Esophagus (tissue), 2 donors: Measurements from ENCODE around the gene PCBP3. TPM values are rescaled to one million over a fixed set of nuclear protein-coding genes. Genes with fewer than 3 reads are reported as not detected.

Experiments used
- H3K27ac ChIP-seq, 2 donors: one replicate each; pipeline ENCODE4 v1.5.1; 2013; ENCODE audit warnings: low read depth in 2 of 2, mild to moderate bottlenecking in 2 of 2, inconsistent platforms in 1 of 2, low read length in 1 of 2, moderate library complexity in 1 of 2
- H3K27me3 ChIP-seq, 2 donors: one replicate each; pipeline ENCODE4 v1.6.1; 2013; ENCODE audit warnings: low read length in 2 of 2, control low read depth in 1 of 2, mild to moderate bottlenecking in 1 of 2; ENCODE audit not compliant: insufficient read depth in 2 of 2, control insufficient read depth in 1 of 2
- H3K36me3 ChIP-seq, 2 donors: one replicate each; pipeline ENCODE4 v1.6.1; 2013; ENCODE audit warnings: low read length in 1 of 2; ENCODE audit not compliant: control insufficient read depth in 2 of 2, insufficient read depth in 2 of 2
- H3K4me1 ChIP-seq, 2 donors: one replicate each; pipeline ENCODE4 v1.6.1; 2013; ENCODE audit warnings: low read length in 1 of 2; ENCODE audit not compliant: control insufficient read depth in 2 of 2, insufficient read depth in 2 of 2
- H3K4me3 ChIP-seq, 2 donors: one replicate each; pipeline ENCODE4 v1.5.1; 2013; ENCODE audit warnings: low read length in 2 of 2, mild to moderate bottlenecking in 2 of 2, low read depth in 1 of 2, moderate library complexity in 1 of 2
- H3K9me3 ChIP-seq, 2 donors: one replicate each; pipeline ENCODE4 v1.6.1; 2013; ENCODE audit warnings: mild to moderate bottlenecking in 2 of 2, low read depth in 1 of 2, low read length in 1 of 2, moderate library complexity in 1 of 2; ENCODE audit not compliant: control insufficient read depth in 2 of 2, insufficient read depth in 1 of 2
- WGBS, 2 donors: extraction: QIAGEN DNeasy Blood & Tissue Kit; methylation state at CpG; one replicate each; pipeline ENCODE4 v1.1.7; 2013; 5-methylcytosine and 5-hydroxymethylcytosine counted together
- polyA plus RNA-seq, 2 donors: library from polyadenylated mRNA; stranded (reverse); fragments of 200-250 nt; gene quantifications; one replicate each; pipeline ENCODE4 v1.2.3, GENCODE V29; 2013
- donor health status: healthy with polysubstance abuse.
- donor health status: Bipolar disorder and iron deficiency.

Gene PCBP3
- polyA plus RNA-seq, 2 donors = 0.24 to 0.67 TPM

GRCh38 chr21:45918011-45918410 lies 274.5 kb downstream of the PCBP3 start:
- Histone ChIP-seq H3K27ac (no peak overlapping the region), H3K9me3 (peaks cover 0 to 2% of the 10 kb centered on the region in 2 donors), H3K4me1 (no peaks in the 10 kb centered on the region), H3K27me3 (no peaks in the 10 kb centered on the region), H3K4me3 (no peak overlapping the region), H3K36me3 (no peaks in the 10 kb centered on the region)
- WGBS, 2 donors = 91% methylated on average over 7 to 10 of the region's 11 CpGs

GRCh38 chr21:45918835-45919447 lies 275.4 kb downstream of the PCBP3 start:
- peaks cover 0 to 2% of the 10 kb centered on the region in 2 donors for H3K9me3 ChIP-seq
- H3K4me1 ChIP-seq = no peaks in the 10 kb centered on the region
- no peak overlapping the region for H3K27ac ChIP-seq
- no peaks in the 10 kb centered on the region for H3K27me3 ChIP-seq
- H3K4me3 ChIP-seq = no peak overlapping the region
- H3K36me3 ChIP-seq = no peaks in the 10 kb centered on the region
- WGBS, 2 donors = 67 to 71% methylated on average over 20 of the region's 20 CpGs

- Histone ChIP-seq H3K27me3 (no peaks in the 10 kb centered on the region), H3K4me3 (no peak overlapping the region), H3K4me1 (no peaks in the 10 kb centered on the region), H3K9me3 (peaks cover 0 to 4% of the 10 kb centered on the region in 2 donors), H3K27ac (no peak overlapping the region), H3K36me3 (no peaks in the 10 kb centered on the region)
- 75 to 78% methylated on average over 15 of the region's 15 CpGs for WGBS, 2 donors
Observed at GRCh38 chr21:45919593-45919992, 276.1 kb downstream of the PCBP3 start.

GRCh38 chr21:45920824-45921600 lies 277.5 kb downstream of the PCBP3 start:
- Histone ChIP-seq H3K27ac (no peak overlapping the region), H3K27me3 (no peaks in the 10 kb centered on the region), H3K4me3 (no peak overlapping the region), H3K36me3 (no peaks in the 10 kb centered on the region), H3K4me1 (no peaks in the 10 kb centered on the region), H3K9me3 (peaks cover 0 to 5% of the 10 kb centered on the region in 2 donors)
- WGBS, 2 donors = 90 to 94% methylated on average over 8 of the region's 8 CpGs

GRCh38 chr21:45921917-45922316 lies 278.4 kb downstream of the PCBP3 start:
- WGBS, 2 donors = 73 to 82% methylated on average over 7 of the region's 7 CpGs
- Histone ChIP-seq H3K27ac (no peak overlapping the region), H3K9me3 (peaks cover 0 to 4% of the 10 kb centered on the region in 2 donors), H3K27me3 (no peaks in the 10 kb centered on the region), H3K4me1 (no peaks in the 10 kb centered on the region), H3K36me3 (no peaks in the 10 kb centered on the region), H3K4me3 (no peak overlapping the region)

- Histone ChIP-seq H3K36me3 (no peaks in the 10 kb centered on the region), H3K9me3 (peaks cover 0 to 4% of the 10 kb centered on the region in 2 donors), H3K27ac (no peak overlapping the region), H3K4me3 (no peak overlapping the region), H3K4me1 (no peaks in the 10 kb centered on the region), H3K27me3 (no peaks in the 10 kb centered on the region)
- WGBS, 2 donors = 78% methylated on average over 12 of the region's 12 CpGs
Observed at GRCh38 chr21:45922648-45923047, 279.1 kb downstream of the PCBP3 start.

- Histone ChIP-seq H3K27me3 (no peaks in the 10 kb centered on the region), H3K4me3 (no peak overlapping the region), H3K36me3 (no peaks in the 10 kb centered on the region), H3K9me3 (peaks cover 0 to 4% of the 10 kb centered on the region in 2 donors), H3K4me1 (no peaks in the 10 kb centered on the region), H3K27ac (no peak overlapping the region)
- WGBS, 2 donors = 10 to 16% methylated on average over 6 of the region's 6 CpGs
Observed at GRCh38 chr21:45923146-45923545, 279.6 kb downstream of the PCBP3 start.

- no peaks in the 10 kb centered on the region for H3K4me1 ChIP-seq
- 65 to 66% methylated on average over 11 of the region's 11 CpGs for WGBS, 2 donors
- H3K9me3 ChIP-seq = peaks cover 0 to 4% of the 10 kb centered on the region in 2 donors
- no peaks in the 10 kb centered on the region for H3K36me3 ChIP-seq
- no peaks in the 10 kb centered on the region for H3K27me3 ChIP-seq
- H3K4me3 ChIP-seq = no peak overlapping the region
- H3K27ac ChIP-seq = no peak overlapping the region
Observed at GRCh38 chr21:45926281-45926680, 282.8 kb downstream of the PCBP3 start.

- WGBS, 2 donors = 25 to 56% methylated on average over 1 of the region's 1 CpG
- no peaks in the 10 kb centered on the region for H3K36me3 ChIP-seq
Observed at GRCh38 chr21:45927032-45927431, 283.5 kb downstream of the PCBP3 start.

More at GRCh38 chr21:45927032-45927431, 283.5 kb downstream of the PCBP3 start:
- no peak overlapping the region for H3K27ac ChIP-seq
- H3K9me3 ChIP-seq = peaks cover 0 to 4% of the 10 kb centered on the region in 2 donors
- no peaks in the 10 kb centered on the region for H3K4me1 ChIP-seq
- no peaks in the 10 kb centered on the region for H3K27me3 ChIP-seq
- H3K4me3 ChIP-seq = no peak overlapping the region
